Measurements from ENCODE around the gene APOE.
"Not testable (repeated sequence)": the region's sequence is repeated elsewhere in the genome, so short reads cannot be mapped to it uniquely, and the experiment has no call there.

The APOE gene

DNA sequence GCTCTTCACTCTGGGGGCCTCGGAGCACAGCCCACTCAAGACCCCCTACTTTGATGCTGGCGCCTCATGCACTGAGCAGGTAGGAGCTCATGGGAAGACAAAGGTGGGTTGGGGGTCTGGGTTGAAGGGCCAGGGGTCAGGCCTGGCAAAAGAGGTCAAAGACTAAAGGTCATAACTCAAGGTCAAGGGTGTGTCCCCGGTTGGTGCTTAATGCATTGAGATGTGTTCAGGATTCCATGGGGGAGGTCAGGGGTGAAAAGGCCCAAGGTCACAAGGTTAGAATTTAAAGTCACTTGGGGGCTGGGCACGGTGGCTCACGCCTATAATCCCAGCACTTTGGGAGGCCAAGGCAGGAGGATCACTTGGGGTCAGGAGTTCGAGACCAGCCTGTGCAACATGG lies 19.5 kb upstream of the APOE start:
- no peak for DNase-seq

DNA sequence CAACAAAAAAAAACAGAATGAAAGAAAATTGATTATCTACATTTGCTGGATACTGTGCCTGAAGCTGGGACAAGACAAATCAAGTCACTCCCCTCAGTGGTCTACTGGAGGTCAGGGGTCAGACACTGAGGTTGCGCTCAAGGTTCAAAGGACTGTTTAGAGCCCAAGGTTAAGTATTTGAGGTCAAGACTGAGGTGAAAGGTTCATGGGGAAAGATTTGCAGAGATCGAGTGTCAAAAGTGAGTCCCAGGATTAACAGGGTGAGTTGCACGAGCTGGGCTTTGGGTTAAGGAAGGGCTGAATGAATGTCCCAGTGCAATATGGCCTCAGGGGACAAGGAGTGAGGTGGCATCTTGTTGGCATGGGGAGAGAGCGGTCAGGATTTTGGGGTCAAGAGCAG lies 17.9 kb upstream of the APOE start:
- DNase-seq, result no peak

DNA sequence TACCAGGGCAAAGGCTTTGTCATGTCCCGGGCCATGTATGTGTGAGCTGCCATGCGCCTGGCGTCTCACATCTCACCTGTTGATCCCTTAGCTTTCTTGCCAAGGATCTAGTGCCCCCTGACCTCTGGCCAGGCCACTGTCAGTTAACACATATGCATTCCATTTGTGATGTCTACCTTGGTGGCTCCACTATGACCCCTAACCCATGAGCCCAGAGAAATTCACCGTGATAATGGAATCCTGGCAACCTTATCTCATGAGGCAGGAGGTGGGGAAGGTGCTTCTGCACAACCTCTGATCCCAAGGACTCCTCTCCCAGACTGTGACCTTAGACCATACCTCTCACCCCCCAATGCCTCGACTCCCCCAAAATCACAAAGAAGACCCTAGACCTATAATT lies 17.3 kb upstream of the APOE start:
- DNase-seq, result not testable (repeated sequence)

DNA sequence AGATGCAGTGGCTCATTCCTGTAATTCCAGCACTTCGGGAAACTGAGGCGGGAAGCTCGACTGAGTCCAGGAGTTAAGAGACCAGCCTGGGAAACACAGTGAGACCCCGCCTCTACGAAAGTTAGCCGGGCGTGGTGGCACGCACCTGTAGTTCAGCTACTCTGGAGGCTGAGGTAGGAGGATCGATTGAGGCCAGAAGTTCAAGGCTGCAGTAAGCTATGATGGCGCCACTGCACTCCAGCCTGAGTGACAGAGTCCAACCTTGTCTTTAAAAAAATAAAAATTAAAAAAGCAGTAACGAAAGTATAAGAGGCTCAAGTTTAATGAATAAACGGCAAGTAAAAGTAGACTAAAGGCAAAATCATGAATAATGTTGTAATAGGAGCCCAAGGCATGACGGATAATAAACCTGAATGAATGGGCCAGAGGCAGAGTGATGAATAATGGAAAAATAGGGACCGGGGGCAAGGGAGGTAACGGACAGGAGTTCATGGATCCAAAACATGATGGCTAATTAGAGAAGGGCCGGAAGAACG lies 15.7 kb upstream of the APOE start:
- no peak for DNase-seq

DNA sequence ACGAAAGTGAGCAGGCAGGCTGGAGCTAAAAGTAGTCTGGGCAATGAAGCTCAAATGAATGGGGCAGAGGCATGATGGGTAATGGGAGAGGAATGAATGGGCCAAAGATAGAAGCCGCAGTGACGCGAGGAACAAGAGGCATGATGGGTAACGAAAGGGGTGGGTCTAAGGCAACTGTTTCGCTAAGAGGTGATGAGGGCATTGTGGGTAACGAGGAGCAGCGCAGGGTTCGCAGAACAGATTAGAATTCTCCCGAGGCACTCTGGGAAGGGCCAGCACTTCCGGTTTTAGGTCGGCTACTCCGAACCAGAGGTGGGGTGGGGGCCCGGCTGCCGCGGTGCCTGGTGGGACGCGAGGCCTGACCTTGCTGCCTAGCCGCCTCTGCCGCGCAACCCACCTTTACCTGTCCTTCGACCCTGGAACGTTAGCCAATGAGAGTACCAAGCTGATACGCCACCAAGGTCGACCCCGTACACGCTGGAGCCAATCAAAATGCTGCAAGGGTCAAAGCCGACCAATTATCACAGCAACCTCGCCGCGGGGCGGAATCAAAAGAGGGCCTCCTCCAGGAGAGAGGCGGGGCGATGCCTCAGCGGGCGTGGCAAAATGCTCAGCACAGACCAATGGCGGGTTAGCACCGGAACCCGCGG lies 15.1 kb upstream of the APOE start:
- peak; percentile 99 for DNase-seq

DNA sequence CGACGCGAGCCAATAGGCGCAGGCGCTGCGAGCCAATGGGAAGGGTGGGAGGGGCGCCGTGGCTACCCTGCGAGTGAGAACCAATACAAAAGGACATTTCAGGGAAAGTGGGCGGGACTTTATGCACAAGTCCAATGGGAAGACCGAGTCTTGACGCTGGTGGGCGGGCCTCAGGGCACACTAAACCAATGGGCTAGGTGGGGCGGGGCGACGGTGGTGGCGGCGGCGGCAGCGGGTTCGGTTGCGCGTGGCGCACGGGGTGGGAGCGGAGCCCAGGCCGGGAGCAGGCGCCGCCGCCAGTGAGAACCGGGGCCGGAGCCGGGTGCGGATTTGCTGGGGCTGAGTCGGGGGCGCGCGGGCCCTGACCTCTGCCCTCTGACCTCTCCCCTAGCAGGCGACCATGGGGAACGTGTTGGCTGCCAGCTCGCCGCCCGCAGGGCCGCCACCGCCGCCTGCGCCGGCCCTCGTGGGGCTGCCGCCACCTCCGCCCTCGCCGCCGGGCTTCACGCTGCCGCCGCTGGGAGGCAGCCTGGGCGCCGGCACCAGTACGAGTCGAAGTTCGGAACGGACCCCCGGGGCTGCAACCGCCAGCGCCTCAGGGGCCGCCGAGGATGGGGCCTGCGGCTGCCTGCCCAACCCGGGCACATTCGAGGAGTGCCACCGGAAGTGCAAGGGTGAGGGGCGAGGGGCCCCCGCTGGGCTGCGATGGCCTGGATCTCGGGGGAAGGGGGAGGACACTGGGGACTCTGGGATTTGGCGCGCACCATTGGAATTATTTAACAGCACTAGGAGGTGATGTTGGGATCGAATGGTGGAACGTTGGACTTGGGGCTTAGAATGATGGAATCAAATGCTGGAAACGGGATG lies 14.3 kb upstream of the APOE start, which contains the start of gene TOMM40:
TSS of gene TOMM40 (plus strand) at position 239 of the 867 bp plus-strand sequence. CDS start at position 401, 162 bp downstream.
- no peak for DNase-seq

DNA sequence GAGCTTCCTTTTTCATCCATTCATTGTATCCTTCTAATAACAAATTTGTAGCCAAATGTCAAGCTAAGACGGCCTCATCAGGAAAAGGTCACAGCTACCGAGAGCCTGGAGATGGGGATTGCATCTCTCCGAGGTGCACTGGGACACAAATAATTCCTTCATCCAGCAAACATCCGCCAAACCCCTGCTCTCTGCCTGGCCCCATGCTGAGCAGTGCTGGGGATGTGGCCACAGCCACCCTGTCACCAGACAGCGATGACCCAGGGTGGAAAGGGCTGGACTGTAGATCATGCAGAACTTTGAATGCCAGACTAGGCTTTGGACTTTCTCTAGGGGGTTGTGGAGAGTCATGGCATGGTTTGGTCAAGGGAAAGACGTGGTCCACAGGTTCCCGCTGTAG lies 12.7 kb upstream of the APOE start:
- DNase-seq, result no peak

DNA sequence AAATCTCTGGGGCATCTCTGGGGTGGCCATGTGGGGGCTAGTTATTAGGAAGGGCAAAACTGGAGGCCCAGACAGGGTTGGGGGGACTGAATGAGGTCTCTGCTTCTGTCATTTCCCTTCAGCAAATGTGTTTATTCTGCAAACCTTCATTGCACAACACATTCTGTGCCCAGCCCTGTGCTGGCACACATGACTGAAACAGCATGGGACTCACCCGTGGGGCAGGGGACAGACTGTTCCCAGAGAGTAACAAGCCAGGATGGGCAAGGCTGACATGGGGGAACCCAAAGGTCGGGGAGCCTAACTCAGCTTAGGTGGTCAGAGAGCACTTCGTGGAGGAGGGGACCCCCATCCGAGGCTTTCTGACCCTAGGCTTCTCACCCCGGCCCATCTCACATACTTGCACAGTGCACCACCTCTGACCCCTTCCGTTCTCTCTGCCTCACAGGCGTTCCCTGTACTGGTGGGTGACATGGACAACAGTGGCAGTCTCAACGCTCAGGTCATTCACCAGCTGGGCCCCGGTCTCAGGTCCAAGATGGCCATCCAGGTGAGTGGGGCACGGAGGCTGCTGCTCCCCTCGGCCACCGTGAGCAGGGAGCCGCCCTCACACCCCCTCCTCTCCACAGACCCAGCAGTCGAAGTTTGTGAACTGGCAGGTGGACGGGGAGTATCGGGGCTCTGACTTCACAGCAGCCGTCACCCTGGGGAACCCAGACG lies 12.1 kb upstream of the APOE start:
- DNase-seq, result no peak

DNA sequence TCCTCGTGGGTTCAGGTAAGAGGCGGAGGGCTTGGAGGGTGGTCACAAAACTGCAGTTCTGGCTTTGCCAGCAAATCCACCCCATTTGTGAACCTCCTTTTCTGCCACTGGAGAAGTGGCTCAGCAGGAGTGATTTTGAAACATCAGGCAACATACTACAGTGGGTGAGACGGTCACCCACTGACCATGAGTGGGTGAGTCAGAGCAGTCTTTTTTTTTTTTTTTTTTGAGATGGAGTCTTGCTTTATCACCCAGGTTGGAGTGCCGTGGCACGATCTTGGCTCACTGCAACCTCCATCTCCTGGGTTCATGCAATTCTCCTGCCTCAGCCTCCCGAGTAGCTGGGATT lies 11.6 kb upstream of the APOE start:
- DNase-seq, result no peak

DNA sequence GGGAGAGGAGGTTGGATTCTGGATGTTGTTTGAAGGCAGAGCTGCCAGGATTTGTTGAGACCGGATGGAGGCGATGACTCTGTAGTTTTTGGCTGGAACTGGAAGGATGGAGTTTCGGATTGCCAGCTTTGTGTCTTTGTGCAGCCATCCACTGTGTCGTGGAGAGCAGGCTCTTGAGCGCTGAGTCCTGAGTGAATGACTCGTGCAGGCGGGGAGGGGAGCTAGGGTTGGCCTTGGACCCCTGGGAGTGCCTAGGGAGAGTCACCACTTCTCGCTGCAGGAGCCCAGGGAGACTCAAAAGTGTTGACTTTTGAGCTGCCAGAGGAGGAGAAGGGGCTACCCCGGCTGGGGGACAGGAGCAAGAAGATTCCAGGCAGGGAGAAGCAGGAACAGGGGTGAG lies 10.7 kb upstream of the APOE start:
- no peak for DNase-seq

DNA sequence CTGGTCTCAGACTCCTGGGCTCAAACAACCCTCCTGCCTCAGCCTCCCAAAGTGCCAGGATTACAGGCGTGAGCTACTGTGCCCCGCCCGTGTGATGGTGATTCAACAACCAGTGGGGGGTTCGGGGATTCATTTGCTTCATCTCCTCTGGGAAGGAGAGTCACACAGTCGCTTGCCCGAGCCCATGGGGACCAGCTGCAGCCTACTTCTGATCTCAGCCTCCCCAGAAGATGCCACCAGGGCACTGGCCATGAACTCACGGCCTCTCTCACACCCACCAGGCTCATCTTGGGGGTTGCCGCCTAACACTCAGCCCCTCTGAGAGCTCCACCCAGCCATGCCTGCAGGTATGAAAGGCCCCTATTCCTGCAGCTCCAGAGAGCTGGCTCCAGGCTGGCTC lies 7.8 kb upstream of the APOE start:
- no peak for DNase-seq

DNA sequence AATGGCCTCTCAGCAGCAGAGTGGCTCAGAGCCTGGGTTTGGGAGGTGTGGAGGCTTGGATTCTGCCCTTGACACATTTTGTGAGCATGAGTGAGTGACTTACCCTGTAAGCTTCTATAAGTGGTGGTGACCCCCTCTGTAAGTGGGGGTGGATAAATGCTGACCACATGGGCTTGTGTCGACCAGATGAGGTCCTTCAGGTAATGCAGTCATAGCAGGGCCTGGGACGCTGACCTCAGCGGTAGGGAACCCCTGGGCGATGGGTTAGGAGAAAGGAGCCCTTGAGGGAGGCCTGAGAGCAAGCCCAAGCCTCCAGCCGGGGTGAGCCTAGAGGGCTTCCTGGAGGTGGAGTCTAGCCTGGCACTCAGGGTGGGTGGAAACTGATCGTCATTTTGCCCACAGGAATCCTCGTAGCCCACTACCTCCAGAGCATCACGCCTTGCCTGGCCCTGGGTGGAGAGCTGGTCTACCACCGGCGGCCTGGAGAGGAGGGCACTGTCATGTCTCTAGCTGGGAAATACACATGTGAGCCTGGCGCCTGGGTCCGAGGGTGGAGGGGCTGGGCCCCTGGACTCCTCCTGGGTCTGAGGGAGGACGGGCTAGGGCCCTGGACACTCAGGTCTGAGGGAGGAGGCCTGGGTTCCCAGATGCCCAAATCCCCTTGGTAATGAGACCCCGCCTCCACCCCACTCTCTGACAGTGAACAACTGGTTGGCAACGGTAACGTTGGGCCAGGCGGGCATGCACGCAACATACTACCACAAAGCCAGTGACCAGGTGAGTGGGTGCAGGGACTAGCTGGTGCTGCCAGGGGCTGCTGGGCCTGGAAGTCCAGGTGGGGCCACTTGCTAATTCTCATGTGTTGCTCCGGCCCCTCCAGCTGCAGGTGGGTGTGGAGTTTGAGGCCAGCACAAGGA lies 5.0 kb upstream of the APOE start:
- no peak for DNase-seq

DNA sequence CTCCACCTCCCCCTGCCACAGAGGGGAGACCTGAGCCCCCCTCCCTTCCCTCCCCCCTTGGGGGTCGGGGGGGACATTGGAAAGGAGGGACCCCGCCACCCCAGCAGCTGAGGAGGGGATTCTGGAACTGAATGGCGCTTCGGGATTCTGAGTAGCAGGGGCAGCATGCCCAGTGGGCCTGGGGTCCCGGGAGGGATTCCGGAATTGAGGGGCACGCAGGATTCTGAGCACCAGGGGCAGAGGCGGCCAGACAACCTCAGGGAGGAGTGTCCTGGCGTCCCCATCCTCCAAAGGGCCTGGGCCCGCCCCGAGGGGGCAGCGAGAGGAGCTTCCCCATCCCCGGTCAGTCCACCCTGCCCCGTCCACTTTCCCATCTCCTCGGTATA lies 2.4 kb upstream of the APOE start:
- DNase-seq, result no peak

DNA sequence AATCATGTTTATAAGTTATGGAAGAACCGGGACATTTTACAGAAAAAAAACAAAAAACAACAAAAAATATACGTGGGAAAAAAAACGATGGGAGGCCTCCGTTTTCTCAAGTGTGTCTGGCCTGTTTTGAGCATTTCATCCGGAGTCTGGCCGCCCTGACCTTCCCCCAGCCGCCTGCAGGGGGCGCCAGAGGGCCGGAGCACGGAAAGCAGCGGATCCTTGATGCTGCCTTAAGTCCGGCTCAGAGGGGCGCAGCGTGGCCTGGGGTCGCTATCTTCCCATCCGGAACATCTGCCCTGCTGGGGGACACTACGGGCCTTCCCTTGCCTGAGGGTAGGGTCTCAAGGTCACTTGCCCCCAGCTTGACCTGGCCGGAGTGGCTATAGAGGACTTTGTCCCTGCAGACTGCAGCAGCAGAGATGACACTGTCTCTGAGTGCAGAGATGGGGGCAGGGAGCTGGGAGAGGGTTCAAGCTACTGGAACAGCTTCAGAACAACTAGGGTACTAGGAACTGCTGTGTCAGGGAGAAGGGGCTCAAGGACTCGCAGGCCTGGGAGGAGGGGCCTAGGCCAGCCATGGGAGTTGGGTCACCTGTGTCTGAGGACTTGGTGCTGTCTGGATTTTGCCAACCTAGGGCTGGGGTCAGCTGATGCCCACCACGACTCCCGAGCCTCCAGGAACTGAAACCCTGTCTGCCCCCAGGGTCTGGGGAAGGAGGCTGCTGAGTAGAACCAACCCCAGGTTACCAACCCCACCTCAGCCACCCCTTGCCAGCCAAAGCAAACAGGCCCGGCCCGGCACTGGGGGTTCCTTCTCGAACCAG lies 1.8 kb upstream of the APOE start:
- peak; percentile 59 for DNase-seq

DNA sequence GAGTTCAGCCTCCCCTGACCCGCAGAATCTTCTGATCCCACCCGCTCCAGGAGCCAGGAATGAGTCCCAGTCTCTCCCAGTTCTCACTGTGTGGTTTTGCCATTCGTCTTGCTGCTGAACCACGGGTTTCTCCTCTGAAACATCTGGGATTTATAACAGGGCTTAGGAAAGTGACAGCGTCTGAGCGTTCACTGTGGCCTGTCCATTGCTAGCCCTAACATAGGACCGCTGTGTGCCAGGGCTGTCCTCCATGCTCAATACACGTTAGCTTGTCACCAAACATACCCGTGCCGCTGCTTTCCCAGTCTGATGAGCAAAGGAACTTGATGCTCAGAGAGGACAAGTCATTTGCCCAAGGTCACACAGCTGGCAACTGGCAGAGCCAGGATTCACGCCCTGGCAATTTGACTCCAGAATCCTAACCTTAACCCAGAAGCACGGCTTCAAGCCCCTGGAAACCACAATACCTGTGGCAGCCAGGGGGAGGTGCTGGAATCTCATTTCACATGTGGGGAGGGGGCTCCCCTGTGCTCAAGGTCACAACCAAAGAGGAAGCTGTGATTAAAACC lies 1.1 kb upstream of the APOE start:
- DNase-seq, result no peak

DNA sequence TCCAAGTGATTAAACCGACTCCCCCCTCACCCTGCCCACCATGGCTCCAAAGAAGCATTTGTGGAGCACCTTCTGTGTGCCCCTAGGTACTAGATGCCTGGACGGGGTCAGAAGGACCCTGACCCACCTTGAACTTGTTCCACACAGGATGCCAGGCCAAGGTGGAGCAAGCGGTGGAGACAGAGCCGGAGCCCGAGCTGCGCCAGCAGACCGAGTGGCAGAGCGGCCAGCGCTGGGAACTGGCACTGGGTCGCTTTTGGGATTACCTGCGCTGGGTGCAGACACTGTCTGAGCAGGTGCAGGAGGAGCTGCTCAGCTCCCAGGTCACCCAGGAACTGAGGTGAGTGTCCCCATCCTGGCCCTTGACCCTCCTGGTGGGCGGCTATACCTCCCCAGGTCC lies 2.0 kb downstream of the APOE start:
- no peak for DNase-seq

DNA sequence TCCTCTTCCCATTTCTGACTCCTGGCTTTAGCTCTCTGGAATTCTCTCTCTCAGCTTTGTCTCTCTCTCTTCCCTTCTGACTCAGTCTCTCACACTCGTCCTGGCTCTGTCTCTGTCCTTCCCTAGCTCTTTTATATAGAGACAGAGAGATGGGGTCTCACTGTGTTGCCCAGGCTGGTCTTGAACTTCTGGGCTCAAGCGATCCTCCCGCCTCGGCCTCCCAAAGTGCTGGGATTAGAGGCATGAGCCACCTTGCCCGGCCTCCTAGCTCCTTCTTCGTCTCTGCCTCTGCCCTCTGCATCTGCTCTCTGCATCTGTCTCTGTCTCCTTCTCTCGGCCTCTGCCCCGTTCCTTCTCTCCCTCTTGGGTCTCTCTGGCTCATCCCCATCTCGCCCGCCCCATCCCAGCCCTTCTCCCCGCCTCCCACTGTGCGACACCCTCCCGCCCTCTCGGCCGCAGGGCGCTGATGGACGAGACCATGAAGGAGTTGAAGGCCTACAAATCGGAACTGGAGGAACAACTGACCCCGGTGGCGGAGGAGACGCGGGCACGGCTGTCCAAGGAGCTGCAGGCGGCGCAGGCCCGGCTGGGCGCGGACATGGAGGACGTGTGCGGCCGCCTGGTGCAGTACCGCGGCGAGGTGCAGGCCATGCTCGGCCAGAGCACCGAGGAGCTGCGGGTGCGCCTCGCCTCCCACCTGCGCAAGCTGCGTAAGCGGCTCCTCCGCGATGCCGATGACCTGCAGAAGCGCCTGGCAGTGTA lies 2.7 kb downstream of the APOE start:
- DNase-seq, result no peak

DNA sequence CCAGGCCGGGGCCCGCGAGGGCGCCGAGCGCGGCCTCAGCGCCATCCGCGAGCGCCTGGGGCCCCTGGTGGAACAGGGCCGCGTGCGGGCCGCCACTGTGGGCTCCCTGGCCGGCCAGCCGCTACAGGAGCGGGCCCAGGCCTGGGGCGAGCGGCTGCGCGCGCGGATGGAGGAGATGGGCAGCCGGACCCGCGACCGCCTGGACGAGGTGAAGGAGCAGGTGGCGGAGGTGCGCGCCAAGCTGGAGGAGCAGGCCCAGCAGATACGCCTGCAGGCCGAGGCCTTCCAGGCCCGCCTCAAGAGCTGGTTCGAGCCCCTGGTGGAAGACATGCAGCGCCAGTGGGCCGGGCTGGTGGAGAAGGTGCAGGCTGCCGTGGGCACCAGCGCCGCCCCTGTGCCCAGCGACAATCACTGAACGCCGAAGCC lies 3.3 kb downstream of the APOE start:
- DNase-seq, result no peak

DNA sequence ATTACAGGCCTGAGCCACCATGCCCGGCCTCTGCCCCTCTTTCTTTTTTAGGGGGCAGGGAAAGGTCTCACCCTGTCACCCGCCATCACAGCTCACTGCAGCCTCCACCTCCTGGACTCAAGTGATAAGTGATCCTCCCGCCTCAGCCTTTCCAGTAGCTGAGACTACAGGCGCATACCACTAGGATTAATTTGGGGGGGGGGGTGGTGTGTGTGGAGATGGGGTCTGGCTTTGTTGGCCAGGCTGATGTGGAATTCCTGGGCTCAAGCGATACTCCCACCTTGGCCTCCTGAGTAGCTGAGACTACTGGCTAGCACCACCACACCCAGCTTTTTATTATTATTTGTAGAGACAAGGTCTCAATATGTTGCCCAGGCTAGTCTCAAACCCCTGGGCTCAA lies 4.2 kb downstream of the APOE start:
- no peak for DNase-seq

DNA sequence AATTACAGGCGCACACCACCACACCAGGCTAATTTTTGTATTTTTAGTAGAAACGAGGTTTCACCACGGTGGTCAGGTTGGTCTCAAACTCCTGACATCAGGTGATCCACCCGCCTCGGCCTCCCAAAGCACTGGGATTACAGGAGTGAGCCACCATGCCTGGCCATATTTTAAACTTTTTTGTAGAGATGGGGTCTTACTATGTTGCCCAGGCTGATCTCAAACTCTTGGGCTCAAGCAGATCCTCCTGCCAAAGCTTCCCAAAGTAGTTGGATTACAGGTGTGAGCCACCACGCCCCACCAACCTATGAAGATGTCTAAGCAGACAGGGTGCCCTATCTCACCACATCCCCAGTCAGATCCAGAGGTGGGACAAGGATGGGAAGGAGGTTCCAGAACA lies 6.3 kb downstream of the APOE start:
- DNase-seq, result not testable (repeated sequence)

Data from effector CD8-positive, alpha-beta T cell (primary cell).